Measurements from ENCODE around the gene GPR4.

GPR4 gene

DNA sequence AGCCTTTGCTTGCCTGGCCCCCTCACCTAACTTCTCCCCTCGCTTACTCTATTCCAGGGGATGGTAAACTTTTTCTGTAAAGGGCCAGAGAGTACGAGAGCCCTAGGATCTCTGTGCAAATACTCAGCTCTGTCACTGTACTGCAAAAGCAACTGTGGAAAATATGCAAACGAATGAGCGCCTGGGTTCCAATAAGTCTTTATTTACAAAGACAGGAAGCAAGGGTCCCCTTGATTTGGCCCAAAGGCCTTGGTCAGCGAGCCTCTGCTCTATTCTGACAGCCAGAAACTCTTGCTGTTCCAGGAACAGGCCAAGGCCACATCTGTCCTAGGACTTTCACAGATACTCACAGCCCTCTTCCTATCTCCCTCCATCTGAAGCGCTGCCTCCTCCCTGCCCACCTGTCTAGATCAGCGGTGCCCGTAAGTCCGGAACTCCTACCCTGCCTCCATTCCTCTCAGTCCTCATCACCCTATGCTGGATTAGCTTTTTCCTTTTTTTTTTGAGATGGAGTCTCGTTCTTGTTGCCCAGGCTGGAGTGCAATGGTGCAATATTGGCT lies 54.7 kb downstream of the GPR4 start:
- TF ChIP-seq JUND (IDR thresholded peaks at IDR 0.05; ENCODE audit: low read depth), result no peak
- in situ Hi-C loops (cut with HindIII; ENCODE audit: low pct_unique_long_range_greater_than_20kb, low sequenced_read_pairs), result no loop called here

DNA sequence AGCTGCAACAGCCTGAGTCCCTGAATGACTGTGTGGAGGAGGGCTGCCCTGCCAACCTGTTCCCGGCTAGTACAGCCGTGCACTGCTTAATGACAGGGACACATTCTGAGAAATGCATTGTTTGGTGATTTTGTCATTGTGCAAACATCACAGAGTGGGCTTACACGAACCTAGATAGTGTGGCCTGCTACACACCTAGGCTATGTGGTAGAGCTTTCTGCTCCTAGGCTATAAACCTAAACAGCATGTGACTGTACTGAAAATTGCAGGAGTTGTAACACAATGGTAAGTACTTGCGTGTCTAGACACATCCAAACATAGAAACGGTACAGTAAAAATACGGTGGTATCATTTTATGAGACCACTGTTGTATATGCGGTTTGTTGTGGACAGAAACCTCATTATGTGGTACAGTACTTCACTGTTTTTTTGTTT lies 59.8 kb downstream of the GPR4 start:
- no peak for DNase-seq (ENCODE audit: low read depth in 1 of 2, low spot score in 1 of 2)

More for the DNA sequence above, 54.7 kb downstream of the GPR4 start:
- no peak for DNase-seq (ENCODE audit: low read depth in 1 of 2, low spot score in 1 of 2)

More for the DNA sequence above, 59.8 kb downstream of the GPR4 start:
- TF ChIP-seq JUND (IDR thresholded peaks at IDR 0.05; ENCODE audit: low read depth), result no peak
- in situ Hi-C loops (cut with HindIII; ENCODE audit: low pct_unique_long_range_greater_than_20kb, low sequenced_read_pairs), result no loop called here
